Progenitor cell of endocrine pancreas (in vitro differentiated cells): ENCODE data around the gene ATP10A. TPM values are rescaled to one million over a fixed set of nuclear protein-coding genes. Genes with fewer than 3 reads are reported as not detected.
"Not testable (repeated sequence)": the region's sequence is repeated elsewhere in the genome, so short reads cannot be mapped to it uniquely, and the experiment has no call there.

Source experiments
- DNase-seq: peaks from one replicate; pipeline ENCODE4 v3.0.0; 2021; ENCODE audit warnings: low spot score; ENCODE audit not compliant: unreplicated experiment
- H3K27ac Mint-ChIP-seq: 2 replicates; pipeline ENCODE4 v1.8.0; 2021; ENCODE audit warnings: mild to moderate bottlenecking, moderate library complexity, mixed read lengths
- H3K27me3 Mint-ChIP-seq: 2 replicates; pipeline ENCODE4 v1.8.0; 2021; ENCODE audit warnings: mixed read lengths
- H3K36me3 Mint-ChIP-seq: 2 replicates; pipeline ENCODE4 v1.8.0; 2022; ENCODE audit warnings: mixed read lengths; ENCODE audit not compliant: insufficient read depth
- H3K4me1 Mint-ChIP-seq: 2 replicates; pipeline ENCODE4 v1.8.0; 2021; ENCODE audit warnings: low read depth, mixed read lengths
- H3K4me3 Mint-ChIP-seq: 2 replicates; pipeline ENCODE4 v1.8.0; 2021; ENCODE audit warnings: low read depth, mild to moderate bottlenecking, moderate library complexity, mixed read lengths
- H3K9me3 Mint-ChIP-seq: 2 replicates; pipeline ENCODE4 v1.8.0; 2021; ENCODE audit warnings: low read depth, mixed read lengths
- CTCF ChIP-seq: fragments of 200-600 bp; sonication (generic); IDR thresholded peaks from one replicate; pipeline ENCODE4 v1.5.0; 2021; ENCODE audit warnings: antibody characterized with exemption, mild to moderate bottlenecking; ENCODE audit not compliant: unreplicated experiment
- total RNA-seq: library from RNA; stranded (reverse); gene quantifications from 2 replicates; pipeline ENCODE4 v1.2.1, GENCODE V29; 2021

The ATP10A gene
- total RNA-seq, 1 donor from 2014 or later = 0.07 TPM

DNA sequence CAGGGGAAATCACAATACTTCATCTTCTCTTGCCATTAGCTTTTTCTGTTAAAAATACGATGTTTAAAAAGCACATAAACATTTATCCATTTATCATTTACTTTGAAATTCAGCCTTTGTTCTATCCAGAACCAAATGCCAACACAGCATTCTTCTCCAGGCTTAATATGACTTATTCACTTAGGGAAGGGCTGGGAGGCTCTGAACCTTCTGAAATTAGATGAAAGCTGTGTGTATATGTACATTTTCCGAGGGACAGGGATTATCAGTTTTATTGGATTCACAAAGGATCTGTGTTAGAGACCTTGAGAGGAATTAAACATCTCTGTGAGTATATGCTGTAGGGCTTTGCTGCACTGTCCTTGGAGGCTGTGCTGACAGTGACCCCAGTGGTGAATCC lies 213.7 kb downstream of the ATP10A start:
- H3K27me3 Mint-ChIP-seq = no peaks in the 10 kb centered on the region
- no peak overlapping the region for H3K4me3 Mint-ChIP-seq
- H3K27ac Mint-ChIP-seq = no peak overlapping the region
- TF ChIP-seq CTCF = no peak
- DNase-seq = no peak
- H3K4me1 Mint-ChIP-seq = peaks cover 3% of the 10 kb centered on the region
- H3K36me3 Mint-ChIP-seq = no peaks in the 10 kb centered on the region
- no peaks in the 10 kb centered on the region for H3K9me3 Mint-ChIP-seq

- Mint-ChIP-seq H3K4me1 (peaks cover 49% of the 10 kb centered on the region), H3K27me3 (no peaks in the 10 kb centered on the region), H3K9me3 (no peaks in the 10 kb centered on the region), H3K27ac (no peak overlapping the region), H3K36me3 (peaks cover 4% of the 10 kb centered on the region), H3K4me3 (no peak overlapping the region)
- DNase-seq = no peak
- TF ChIP-seq CTCF = no peak
Measured at GRCh38 chr15:25643120-25643519, 220.0 kb downstream of the ATP10A start.

GRCh38 chr15:25641762-25642161 lies 221.4 kb downstream of the ATP10A start:
- no peaks in the 10 kb centered on the region for H3K9me3 Mint-ChIP-seq
- no peaks in the 10 kb centered on the region for H3K27me3 Mint-ChIP-seq
- peaks cover 59% of the 10 kb centered on the region for H3K4me1 Mint-ChIP-seq
- peaks cover 8% of the 10 kb centered on the region for H3K36me3 Mint-ChIP-seq
- peak overlapping the region; percentile 47 for H3K4me3 Mint-ChIP-seq
- peak overlapping the region; percentile 92 for H3K27ac Mint-ChIP-seq
- DNase-seq = no peak
- no peak for TF ChIP-seq CTCF

DNA sequence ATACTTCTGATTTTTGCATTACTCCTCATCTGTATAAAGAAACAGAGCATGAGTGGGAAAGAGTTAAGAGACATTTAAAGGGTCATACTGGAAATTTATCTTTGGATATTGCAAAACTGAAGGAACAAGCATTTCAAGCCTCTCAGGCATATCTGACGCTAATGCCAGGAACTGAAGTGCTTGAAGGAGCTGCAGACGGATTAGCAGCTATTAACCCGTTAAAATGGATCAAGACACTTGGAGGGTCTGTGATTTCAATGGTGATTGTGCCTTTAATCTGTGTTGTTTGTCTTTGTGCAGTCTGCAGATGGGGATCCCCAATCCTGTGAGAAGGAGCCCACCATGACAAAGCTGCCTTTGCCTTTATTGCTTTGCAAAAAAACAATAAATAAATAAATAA lies 221.8 kb downstream of the ATP10A start:
- Mint-ChIP-seq H3K4me1 (peaks cover 63% of the 10 kb centered on the region), H3K36me3 (peaks cover 8% of the 10 kb centered on the region), H3K4me3 (peak overlapping the region; percentile 2), H3K27ac (peak overlapping the region; percentile 92), H3K27me3 (no peaks in the 10 kb centered on the region), H3K9me3 (no peaks in the 10 kb centered on the region)
- no peak for DNase-seq
- TF ChIP-seq CTCF = no peak

DNA sequence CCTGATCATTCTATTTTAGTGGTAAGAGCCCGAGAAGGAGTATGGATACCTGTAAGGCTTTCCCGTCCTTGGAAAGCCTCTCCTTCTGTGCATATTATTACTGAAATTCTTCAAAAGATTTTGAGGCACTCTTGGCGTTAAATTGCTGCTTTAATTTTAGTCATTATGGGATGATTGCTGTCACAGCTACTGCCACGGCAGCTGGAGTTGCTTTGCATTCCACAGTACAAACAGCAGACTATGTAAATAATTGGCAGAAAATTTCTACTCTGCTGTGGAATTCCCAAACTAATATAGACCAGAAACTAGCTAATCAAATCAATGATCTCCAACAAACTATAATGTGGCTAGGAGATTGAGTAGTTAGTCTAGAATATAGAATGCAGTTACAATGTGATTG lies 222.2 kb downstream of the ATP10A start:
- H3K9me3 Mint-ChIP-seq, H3K27me3 Mint-ChIP-seq, H3K36me3 Mint-ChIP-seq, DNase-seq: not testable (repeated sequence)
- Mint-ChIP-seq H3K4me3 (peak overlapping the region; percentile 2), H3K4me1 (peaks cover 67% of the 10 kb centered on the region), H3K27ac (peak overlapping the region; percentile 92)

DNA sequence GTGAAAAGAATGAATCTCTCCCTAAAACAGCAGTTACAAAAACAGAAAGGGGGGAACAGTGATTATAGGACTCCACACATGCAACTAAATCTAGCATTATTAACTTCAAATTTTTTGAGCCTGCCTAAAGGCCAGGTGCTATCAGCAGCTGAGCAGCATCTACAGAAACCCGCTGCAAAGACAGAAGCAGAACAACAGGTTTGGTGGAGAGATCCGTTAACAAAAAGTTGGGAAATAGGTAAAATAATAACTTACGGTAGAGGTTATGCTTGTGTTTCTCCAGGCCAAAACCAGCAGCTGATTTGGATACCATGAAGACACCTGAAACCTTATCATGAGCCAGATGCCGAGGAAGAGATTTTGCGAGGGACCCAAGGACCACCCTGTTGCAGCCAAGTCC lies 222.7 kb downstream of the ATP10A start:
- TF ChIP-seq CTCF = no peak
- H3K27ac Mint-ChIP-seq = peak overlapping the region; percentile 84
- no peaks in the 10 kb centered on the region for H3K27me3 Mint-ChIP-seq
- no peak for DNase-seq
- peaks cover 71% of the 10 kb centered on the region for H3K4me1 Mint-ChIP-seq
- no peaks in the 10 kb centered on the region for H3K9me3 Mint-ChIP-seq
- H3K36me3 Mint-ChIP-seq = peaks cover 8% of the 10 kb centered on the region
- peak overlapping the region; percentile 13 for H3K4me3 Mint-ChIP-seq

- H3K4me3 Mint-ChIP-seq = peak overlapping the region; percentile 74
- H3K27ac Mint-ChIP-seq = peak overlapping the region; percentile 93
- not testable (repeated sequence) for H3K36me3 Mint-ChIP-seq, H3K9me3 Mint-ChIP-seq, H3K27me3 Mint-ChIP-seq, DNase-seq
- peaks cover 66% of the 10 kb centered on the region for H3K4me1 Mint-ChIP-seq
Measured at GRCh38 chr15:25636486-25636885, 226.6 kb downstream of the ATP10A start.
